Measurements from ENCODE around the gene SERP1.
"Not testable (repeated sequence)": the region's sequence is repeated elsewhere in the genome, so short reads cannot be mapped to it uniquely, and the experiment has no call there.

GRCh38 chr3:150500960-150501359, 45.3 kb downstream of the SERP1 start:
- not testable (repeated sequence) for TF ChIP-seq CTCF, POLR2A (IDR thresholded peaks at IDR 0.05)

Measured in lower leg skin (tissue), 3 donors.